NT2/D1 (cell line): ENCODE measurements around the gene OTUB2.
A peak's percentile ranks its signal among the peaks of the same experiment; 100 is the strongest.

Experiments used
- DNase-seq: peaks from one replicate; pipeline ENCODE4 v3.0.0-alpha.2; 2011; ENCODE audit warnings: low read depth, low spot score
- H3K27me3 ChIP-seq: 2 replicates; pipeline ENCODE4 v1.6.0; 2011; ENCODE audit warnings: mild to moderate bottlenecking; ENCODE audit not compliant: insufficient read length, insufficient read depth
- H3K36me3 ChIP-seq: 2 replicates; pipeline ENCODE4 v1.6.1; 2011; ENCODE audit warnings: mild to moderate bottlenecking, low read length, mixed read lengths; ENCODE audit not compliant: insufficient read depth, insufficient read length
- H3K4me1 ChIP-seq: 2 replicates; pipeline ENCODE4 v1.5.1; 2011; ENCODE audit not compliant: insufficient read depth, insufficient read length
- H3K4me3 ChIP-seq: 2 replicates; pipeline ENCODE4 v1.5.1; 2011; ENCODE audit warnings: low read depth; ENCODE audit not compliant: insufficient read length
- H3K9ac ChIP-seq: 2 replicates; pipeline ENCODE4 v1.6.0; 2011; ENCODE audit warnings: low read depth; ENCODE audit not compliant: insufficient read length
- H3K9me3 ChIP-seq: 2 replicates; pipeline ENCODE4 v1.5.1; 2011; ENCODE audit warnings: mild to moderate bottlenecking, low read length; ENCODE audit not compliant: insufficient read depth
- SUZ12 ChIP-seq: IDR thresholded peaks from 2 replicates; pipeline ENCODE4 v1.6.1; 2011; ENCODE audit not compliant: insufficient read length, insufficient read depth; ENCODE audit errors: extremely low read depth
- YY1 ChIP-seq: IDR thresholded peaks from 2 replicates; pipeline ENCODE4 v1.6.1; 2011; ENCODE audit not compliant: insufficient read length, insufficient read depth
- ZNF274 ChIP-seq: IDR thresholded peaks from 2 replicates; pipeline ENCODE4 v1.6.1; 2011; ENCODE audit warnings: mild to moderate bottlenecking, low read depth, low read length

OTUB2 gene

GRCh38 chr14:94026173-94026888, at the start of gene OTUB2:
TSS of gene OTUB2 (plus strand) at chr14:94026340. CDS start at chr14:94026538, 198 bp downstream.
- TF ChIP-seq SUZ12 (no peak), YY1 (no peak), ZNF274 (no peak)

GRCh38 chr14:93976477-93977057, 49.6 kb upstream of the OTUB2 start, which contains the start of gene ASB2:
TSS of gene ASB2 (minus strand) at chr14:93976570. CDS start at chr14:93964539, 12,031 bp downstream.
- TF ChIP-seq ZNF274 (no peak), SUZ12 (no peak), YY1 (no peak)
- no peak within 1 kb of the TSS for H3K4me3 ChIP-seq
- no peak for DNase-seq
- H3K9ac ChIP-seq: no peak within 1 kb of the TSS
- peaks cover 2% of the 10 kb centered on the region for H3K4me1 ChIP-seq
- H3K27me3 ChIP-seq: no peaks in the 10 kb centered on the region
- no peaks in the 10 kb centered on the region for H3K36me3 ChIP-seq
- H3K9me3 ChIP-seq: no peaks in the 10 kb centered on the region

More at GRCh38 chr14:94026173-94026888, at the start of gene OTUB2:
- DNase-seq: peak; percentile 90
- peak within 1 kb of the TSS; percentile 47 for H3K4me3 ChIP-seq
- H3K9me3 ChIP-seq: no peaks in the 10 kb centered on the region
- peak within 1 kb of the TSS; percentile 50 for H3K9ac ChIP-seq
- peaks cover 3% of the 10 kb centered on the region for H3K4me1 ChIP-seq
- H3K36me3 ChIP-seq: no peaks in the 10 kb centered on the region
- no peaks in the 10 kb centered on the region for H3K27me3 ChIP-seq

GRCh38 chr14:93977171-93977570, 49.0 kb upstream of the OTUB2 start:
- Histone ChIP-seq H3K4me3 (no peak overlapping the region), H3K9ac (no peak overlapping the region), H3K9me3 (no peaks in the 10 kb centered on the region), H3K36me3 (no peaks in the 10 kb centered on the region), H3K27me3 (no peaks in the 10 kb centered on the region), H3K4me1 (peaks cover 2% of the 10 kb centered on the region)
- no peak for DNase-seq
- TF ChIP-seq YY1: no peak
- TF ChIP-seq SUZ12: no peak
- no peak for TF ChIP-seq ZNF274

GRCh38 chr14:93977790-93978581, 48.2 kb upstream of the OTUB2 start:
- no peaks in the 10 kb centered on the region for H3K36me3 ChIP-seq
- H3K27me3 ChIP-seq: no peaks in the 10 kb centered on the region
- DNase-seq: no peak
- peaks cover 6% of the 10 kb centered on the region for H3K4me1 ChIP-seq
- no peaks in the 10 kb centered on the region for H3K9me3 ChIP-seq
- TF ChIP-seq SUZ12: no peak
- no peak for TF ChIP-seq ZNF274
- no peak for TF ChIP-seq YY1
- H3K9ac ChIP-seq: no peak overlapping the region
- no peak overlapping the region for H3K4me3 ChIP-seq

GRCh38 chr14:93978735-93979134, 47.4 kb upstream of the OTUB2 start:
- no peaks in the 10 kb centered on the region for H3K9me3 ChIP-seq
- DNase-seq: no peak
- no peak overlapping the region for H3K4me3 ChIP-seq
- no peaks in the 10 kb centered on the region for H3K36me3 ChIP-seq
- TF ChIP-seq SUZ12 (no peak), YY1 (no peak), ZNF274 (no peak)
- peaks cover 10% of the 10 kb centered on the region for H3K4me1 ChIP-seq
- no peak overlapping the region for H3K9ac ChIP-seq
- H3K27me3 ChIP-seq: no peaks in the 10 kb centered on the region

- Histone ChIP-seq H3K4me1 (peaks cover 19% of the 10 kb centered on the region), H3K36me3 (no peaks in the 10 kb centered on the region), H3K9ac (no peak overlapping the region), H3K4me3 (no peak overlapping the region), H3K9me3 (no peaks in the 10 kb centered on the region), H3K27me3 (no peaks in the 10 kb centered on the region)
- no peak for TF ChIP-seq YY1
- TF ChIP-seq ZNF274: no peak
- TF ChIP-seq SUZ12: no peak
- DNase-seq: no peak
These were observed 45.5 kb upstream of the OTUB2 start for GRCh38 chr14:93980456-93981201.
